ENCODE results near the gene CASZ1.

GRCh38 chr1:10730985-10731384, 65.5 kb downstream of the CASZ1 start:
- no peak for TF ChIP-seq CTCF (IDR thresholded peaks at IDR 0.05)
- no peak for TF ChIP-seq POLR2A (IDR thresholded peaks at IDR 0.05)

Data from thyroid gland (tissue), 4 donors.